ENCODE data around the gene PRKAR2A.
A peak's percentile ranks its signal among the peaks of the same experiment; 100 is the strongest.
"Not testable (repeated sequence)": the region's sequence is repeated elsewhere in the genome, so short reads cannot be mapped to it uniquely, and the experiment has no call there.

The PRKAR2A gene

GRCh38 chr3:48725185-48725855 lies 122.4 kb downstream of the PRKAR2A start:
- DNase-seq, result not testable (repeated sequence)

GRCh38 chr3:48723725-48724124 lies 123.9 kb downstream of the PRKAR2A start:
- DNase-seq, result no peak

GRCh38 chr3:48723293-48723692 lies 124.4 kb downstream of the PRKAR2A start:
- not testable (repeated sequence) for DNase-seq

GRCh38 chr3:48716982-48717746 lies 130.5 kb downstream of the PRKAR2A start, which contains the start of gene IP6K2:
TSS of gene IP6K2 (minus strand) at chr3:48717221. CDS start at chr3:48695291, 21,930 bp downstream.
- DNase-seq, result peak; percentile 99

- DNase-seq, result no peak
Measured at GRCh38 chr3:48716508-48716981, 131.1 kb downstream of the PRKAR2A start.

- DNase-seq, result no peak
Measured at GRCh38 chr3:48715174-48715800, 132.4 kb downstream of the PRKAR2A start.

GRCh38 chr3:48711727-48712126 lies 135.9 kb downstream of the PRKAR2A start:
- no peak for DNase-seq

GRCh38 chr3:48709051-48709461 lies 138.6 kb downstream of the PRKAR2A start:
- DNase-seq, result no peak

- DNase-seq, result no peak
Measured at GRCh38 chr3:48708481-48708889, 139.2 kb downstream of the PRKAR2A start.

GRCh38 chr3:48707157-48707556 lies 140.5 kb downstream of the PRKAR2A start:
- DNase-seq, result no peak

GRCh38 chr3:48702320-48702920 lies 145.3 kb downstream of the PRKAR2A start:
- no peak for DNase-seq

- DNase-seq, result no peak
Measured at GRCh38 chr3:48700731-48701405, 146.8 kb downstream of the PRKAR2A start.

GRCh38 chr3:48698891-48699290 lies 148.8 kb downstream of the PRKAR2A start:
- no peak for DNase-seq

GRCh38 chr3:48697952-48698351 lies 149.7 kb downstream of the PRKAR2A start:
- DNase-seq, result no peak

- no peak for DNase-seq
Measured at GRCh38 chr3:48696601-48697000, 151.1 kb downstream of the PRKAR2A start.
